Stimulated activated CD4-positive, alpha-beta T cell treated with anti-CD3 and anti-CD28 coated beads, Interleukin-12 subunit alpha, Interleukin-12 subunit beta, amount 100 ng/mL, for 48 hours (primary cell): Measurements from ENCODE around the gene CTDSP1.

Experiments
- DNase-seq, 3 donors: peaks; one replicate each; pipeline ENCODE4 v3.0.0-alpha.2; 2020; ENCODE audit warnings: low read depth in 2 of 3, low spot score in 1 of 3

CTDSP1 gene

GRCh38 chr2:218399391-218400166 is at the start of gene CTDSP1:
Gene CTDSP1 (plus strand): TSS chr2:218399868. CDS start chr2:218400091, 223 bp downstream.
- DNase-seq = peak; percentile 84 to 90 (median 87)

- no peak for DNase-seq
These were observed 45.6 kb upstream of the CTDSP1 start for GRCh38 chr2:218354045-218354444.

- DNase-seq = no peak
These were observed 44.7 kb upstream of the CTDSP1 start for GRCh38 chr2:218354850-218355443.

- DNase-seq = no peak
These were observed 42.2 kb upstream of the CTDSP1 start for GRCh38 chr2:218357236-218358177.

GRCh38 chr2:218360453-218360852 is 39.2 kb upstream of the CTDSP1 start:
- no peak for DNase-seq

- DNase-seq = no peak
These were observed 37.1 kb upstream of the CTDSP1 start for GRCh38 chr2:218362606-218363005.

- no peak for DNase-seq
These were observed 35.9 kb upstream of the CTDSP1 start for GRCh38 chr2:218363736-218364135.

- DNase-seq = no peak
These were observed 35.5 kb upstream of the CTDSP1 start for GRCh38 chr2:218364196-218364595.

- no peak for DNase-seq
These were observed 32.9 kb upstream of the CTDSP1 start for GRCh38 chr2:218366621-218367414.

GRCh38 chr2:218367415-218368149 is 32.1 kb upstream of the CTDSP1 start:
- DNase-seq = peak; percentile 32 to 60 (median 38)

GRCh38 chr2:218368150-218368528 is 31.5 kb upstream of the CTDSP1 start:
- no peak for DNase-seq

- DNase-seq = no peak
These were observed 31.0 kb upstream of the CTDSP1 start for GRCh38 chr2:218368621-218369153.

GRCh38 chr2:218369330-218369729 is 30.3 kb upstream of the CTDSP1 start:
- no peak for DNase-seq

- DNase-seq = no peak
These were observed 29.1 kb upstream of the CTDSP1 start for GRCh38 chr2:218370410-218371063.

- no peak for DNase-seq
These were observed 27.7 kb upstream of the CTDSP1 start for GRCh38 chr2:218371983-218372350.

GRCh38 chr2:218374795-218375194 is 24.9 kb upstream of the CTDSP1 start:
- DNase-seq = no peak

- DNase-seq = no peak
These were observed 24.5 kb upstream of the CTDSP1 start for GRCh38 chr2:218375212-218375611.

- no peak for DNase-seq
These were observed 21.6 kb upstream of the CTDSP1 start for GRCh38 chr2:218378053-218378452.

GRCh38 chr2:218381916-218382366 is 17.7 kb upstream of the CTDSP1 start, which contains the start of gene SLC11A1:
Gene SLC11A1 (plus strand): TSS chr2:218382273. CDS start chr2:218382369, 96 bp downstream.
- no peak for DNase-seq
